ENCODE measurements around the gene PARS2. TPM values are rescaled to one million over a fixed set of nuclear protein-coding genes. Genes with fewer than 3 reads are reported as not detected.

PARS2 gene
- total RNA-seq, 1 experiment from 2014 or later = 9.6 TPM

- TF ChIP-seq ZBTB33 (IDR thresholded peaks at IDR 0.05; ENCODE audit: extremely low read depth, insufficient replicate concordance, low read length) (no peak), JUND (IDR thresholded peaks at IDR 0.05) (no peak), ATF3 (IDR thresholded peaks at IDR 0.05) (no peak), FOSL1 (IDR thresholded peaks at IDR 0.05; ENCODE audit: low read depth) (no peak)
Observed at GRCh38 chr1:54711536-54711935, 52.8 kb downstream of the PARS2 start (continued).

GRCh38 chr1:54710841-54711240, 53.5 kb downstream of the PARS2 start:
- Histone ChIP-seq H3K4me2 (ENCODE audit: low read length) (no peak overlapping the region), H3K9ac (ENCODE audit: low read length) (no peak overlapping the region), H2AFZ (ENCODE audit: low read depth, low read length, poor library complexity, severe bottlenecking) (no peak overlapping the region), H3K79me2 (ENCODE audit: insufficient read depth, low read length) (peaks cover 1% of the 10 kb centered on the region), H3K9me2 (ENCODE audit: insufficient read depth) (no peaks in the 10 kb centered on the region), H4K20me1 (ENCODE audit: insufficient read depth) (no peaks in the 10 kb centered on the region), H3K27me3 (ENCODE audit: insufficient read depth, low read length) (peaks cover 26% of the 10 kb centered on the region), H3K4me1 (ENCODE audit: control insufficient read depth in 1 of 2, insufficient read depth in 2 of 2, low read length in 2 of 2) (peaks cover 3 to 5% of the 10 kb centered on the region in 2 experiments; a peak in 3 of 4 replicates), H3K4me3 (replicated peaks in 1 of 2; ENCODE audit: low read depth in 1 of 2, low read length in 2 of 2) (no peak overlapping the region), H3K27ac (ENCODE audit: low read depth, low read length) (no peak overlapping the region), H3K9me3 (ENCODE audit: control insufficient read depth in 1 of 2, insufficient read depth in 1 of 2, low read depth in 1 of 2, low read length in 2 of 2) (no peaks in the 10 kb centered on the region), H3K36me3 (ENCODE audit: control insufficient read depth in 1 of 2, insufficient read depth in 2 of 2, low read length in 2 of 2) (no peaks in the 10 kb centered on the region)
- TF ChIP-seq REST (IDR thresholded peaks at IDR 0.05; ENCODE audit: low read depth) (no peak), POLR2AphosphoS5 (IDR thresholded peaks at IDR 0.05; ENCODE audit: low read depth, low read length) (no peak), CTCF (IDR thresholded peaks at IDR 0.05 in 2 of 3, conservative IDR thresholded peaks at IDR 0.05 in 1 of 3; ENCODE audit: borderline replicate concordance in 1 of 3, insufficient read depth in 1 of 3, low read depth in 2 of 3, low read length in 2 of 3) (no peak), SP1 (IDR thresholded peaks at IDR 0.05; ENCODE audit: low read depth) (no peak), SRF (IDR thresholded peaks at IDR 0.05; ENCODE audit: low read depth) (no peak), TCF7L2 (IDR thresholded peaks at IDR 0.05; ENCODE audit: borderline replicate concordance, extremely low read depth, insufficient read depth, insufficient read length) (no peak), ZFX (IDR thresholded peaks at IDR 0.05) (no peak), FOSL1 (IDR thresholded peaks at IDR 0.05; ENCODE audit: low read depth) (no peak), EZH2 (IDR thresholded peaks at IDR 0.05) (no peak), ATF3 (IDR thresholded peaks at IDR 0.05) (no peak), YY1 (IDR thresholded peaks at IDR 0.05; ENCODE audit: extremely low read depth, insufficient replicate concordance, low read depth, low read length) (no peak), MAX (IDR thresholded peaks at IDR 0.05) (no peak), ZNF274 (IDR thresholded peaks at IDR 0.05; ENCODE audit: low read depth, low read length) (no peak), RAD21 (IDR thresholded peaks at IDR 0.05; ENCODE audit: low read depth) (no peak), POLR2A (IDR thresholded peaks at IDR 0.05; ENCODE audit: borderline replicate concordance, extremely low read depth, insufficient read depth, insufficient read length) (no peak), EGR1 (IDR thresholded peaks at IDR 0.05; ENCODE audit: low read depth) (no peak), SIN3A (IDR thresholded peaks at IDR 0.05; ENCODE audit: low read depth) (no peak)
- no TSS peak for BruUV-seq (replicated peaks)
- ATAC-seq (no peak), DNase-seq (ENCODE audit: low read depth, low spot score) (no peak)
- intact Hi-C loops (cut with micrococcal nuclease) = no loop called here
- ChIA-PET RAD21 (ENCODE audit: low non-redundant PET in 1 of 2, low total read pairs in 2 of 2, uncharacterized antibody in 2 of 2, unreplicated experiment in 2 of 2) (no interaction called here), POLR2A (no interaction called here), CTCF (no interaction called here)
